ENCODE results near the gene DLG3. TPM values are rescaled to one million over a fixed set of nuclear protein-coding genes. Genes with fewer than 3 reads are reported as not detected.
A peak's percentile ranks its signal among the peaks of the same experiment; 100 is the strongest.

Gene DLG3
- total and polyA plus RNA-seq, 10 of the 15 experiments (the other 5 are each of a cell fraction or from before 2014, with no cell fraction given) = 1.3 to 32.2 (median 3.9) TPM

GRCh38 chrX:70434352-70434866, 10.2 kb upstream of the DLG3 start:
- Histone ChIP-seq H3K79me2 (ENCODE audit: control insufficient read depth, insufficient read depth, low read length) (no peaks in the 10 kb centered on the region), H3K4me2 (ENCODE audit: control insufficient read depth, insufficient read depth) (peak overlapping the region; percentile 79), H3K36me3 (ENCODE audit: control insufficient read depth in 2 of 2, insufficient read depth in 2 of 2, low read length in 1 of 2) (no peaks in the 10 kb centered on the region), H2AFZ (ENCODE audit: control insufficient read depth, low read depth, low read length) (peak overlapping the region; percentile 89), H3K4me1 (ENCODE audit: control insufficient read depth, insufficient read depth, low read length) (peaks cover 15% of the 10 kb centered on the region), H3K9ac (ENCODE audit: control insufficient read depth, insufficient read depth, low read length) (peak overlapping the region; percentile 73), H3K9me3 (replicated peaks; ENCODE audit: control insufficient read depth, insufficient read depth, low read length) (no peaks in the 10 kb centered on the region), H3K4me3 (peak overlapping the region; percentile 75), H3K27ac (ENCODE audit: control insufficient read depth, insufficient read depth) (peak overlapping the region; percentile 50; the same call in 1 of the 2 replicates), H3K27me3 (replicated peaks in 1 of 2; ENCODE audit: control insufficient read depth in 2 of 2, insufficient read depth in 2 of 2, low read length in 1 of 2) (no peaks in the 10 kb centered on the region), H4K20me1 (ENCODE audit: control insufficient read depth, insufficient read depth) (no peaks in the 10 kb centered on the region)
- no peak for DNase-seq (ENCODE audit: low read depth, low spot score)
- peak; percentile 84 for ATAC-seq
- ChIA-PET RAD21 (ENCODE audit: unreplicated experiment) (interaction anchor here (1.2 to 1.9 kb wide), 3 partner anchors 10 to 301 kb away, joined by 4 to 5 read pairs (median 5); partner anchors contain the start of gene IGBP1), POLR2A (interaction anchor here (0.5 to 0.8 kb wide), 2 partner anchors 9 to 143 kb away, joined by 4 read pairs; no protein-coding TSS in a partner anchor), SMC1A (ENCODE audit: uncharacterized antibody, unreplicated experiment) (interaction anchor here (1.2 kb wide), 1 partner anchor 298 kb away, joined by 3 read pairs; no protein-coding TSS in a partner anchor), CTCF (interaction anchor here (0.6 to 2.7 kb wide), 13 partner anchors 8 to 301 kb away, joined by 3 to 11 read pairs (median 4); partner anchors contain the start of genes GDPD2, IGBP1, KIF4A and PDZD11)
- 27% methylated on average over 20 of the region's 45 CpGs for WGBS (ENCODE audit: insufficient coverage, insufficient replicate concordance, low lambda C conversion rate, missing lambda C conversion rate)
- BruUV-seq (replicated peaks) = no TSS peak
- intact Hi-C loops (cut with micrococcal nuclease; ENCODE audit: unreplicated experiment) (loop anchor here (5.0 kb wide), 1 partner anchor 402 kb away; no protein-coding TSS in a partner anchor), in situ Hi-C loops (cut with MboI) (loop anchor here (25.0 kb wide), 1 partner anchor 397 kb away; the partner anchor contains the start of gene AWAT2)
- FAIRE-seq = no peak
- TF ChIP-seq BHLHE40 (IDR thresholded peaks at IDR 0.05; ENCODE audit: borderline replicate concordance in 1 of 2, low read depth in 2 of 2, low read length in 1 of 2) (peak in 1 of 2 experiments; percentile 70; a peak in 2 of 4 replicates), RUNX3 (IDR thresholded peaks at IDR 0.05; ENCODE audit: low read length) (no peak), USF1 (IDR thresholded peaks at IDR 0.05; ENCODE audit: borderline replicate concordance, extremely low read length, insufficient read depth, low read depth, low read length) (no peak), JUNB (IDR thresholded peaks at IDR 0.05) (no peak), IKZF1 (conservative IDR thresholded peaks at IDR 0.05) (peak; percentile 20), MEF2A (IDR thresholded peaks at IDR 0.05; ENCODE audit: insufficient read depth, low read depth, low read length) (no peak), EED (IDR thresholded peaks at IDR 0.05; ENCODE audit: low read depth) (0 out of 2 replicates have a peak, but pooled peaks have one; percentile 35), BCLAF1 (IDR thresholded peaks at IDR 0.05) (no peak), ZBTB40 (IDR thresholded peaks at IDR 0.05; ENCODE audit: borderline replicate concordance) (peak; percentile 70; the same call in 1 of the 2 replicates), GATAD2B (conservative IDR thresholded peaks at IDR 0.05; ENCODE audit: low read depth) (no peak), MYB (IDR thresholded peaks at IDR 0.05; ENCODE audit: borderline replicate concordance, low read depth, low read length) (no peak), BMI1 (IDR thresholded peaks at IDR 0.05; ENCODE audit: borderline replicate concordance) (no peak), ZNF24 (IDR thresholded peaks at IDR 0.05) (no peak), POLR2AphosphoS2 (IDR thresholded peaks at IDR 0.05; ENCODE audit: low read depth, low read length) (no peak), HCFC1 (IDR thresholded peaks at IDR 0.05; ENCODE audit: low read length) (peak; percentile 65; the same call in 1 of the 2 replicates), STAT3 (IDR thresholded peaks at IDR 0.05; ENCODE audit: low read depth, low read length) (no peak)
